ENCODE measurements around the gene TMEM147. TPM values are rescaled to one million over a fixed set of nuclear protein-coding genes. Genes with fewer than 3 reads are reported as not detected.

TMEM147 gene
- total RNA-seq, 4 donors from 2014 or later = 47.3 to 109 (median 91.6) TPM

DNA sequence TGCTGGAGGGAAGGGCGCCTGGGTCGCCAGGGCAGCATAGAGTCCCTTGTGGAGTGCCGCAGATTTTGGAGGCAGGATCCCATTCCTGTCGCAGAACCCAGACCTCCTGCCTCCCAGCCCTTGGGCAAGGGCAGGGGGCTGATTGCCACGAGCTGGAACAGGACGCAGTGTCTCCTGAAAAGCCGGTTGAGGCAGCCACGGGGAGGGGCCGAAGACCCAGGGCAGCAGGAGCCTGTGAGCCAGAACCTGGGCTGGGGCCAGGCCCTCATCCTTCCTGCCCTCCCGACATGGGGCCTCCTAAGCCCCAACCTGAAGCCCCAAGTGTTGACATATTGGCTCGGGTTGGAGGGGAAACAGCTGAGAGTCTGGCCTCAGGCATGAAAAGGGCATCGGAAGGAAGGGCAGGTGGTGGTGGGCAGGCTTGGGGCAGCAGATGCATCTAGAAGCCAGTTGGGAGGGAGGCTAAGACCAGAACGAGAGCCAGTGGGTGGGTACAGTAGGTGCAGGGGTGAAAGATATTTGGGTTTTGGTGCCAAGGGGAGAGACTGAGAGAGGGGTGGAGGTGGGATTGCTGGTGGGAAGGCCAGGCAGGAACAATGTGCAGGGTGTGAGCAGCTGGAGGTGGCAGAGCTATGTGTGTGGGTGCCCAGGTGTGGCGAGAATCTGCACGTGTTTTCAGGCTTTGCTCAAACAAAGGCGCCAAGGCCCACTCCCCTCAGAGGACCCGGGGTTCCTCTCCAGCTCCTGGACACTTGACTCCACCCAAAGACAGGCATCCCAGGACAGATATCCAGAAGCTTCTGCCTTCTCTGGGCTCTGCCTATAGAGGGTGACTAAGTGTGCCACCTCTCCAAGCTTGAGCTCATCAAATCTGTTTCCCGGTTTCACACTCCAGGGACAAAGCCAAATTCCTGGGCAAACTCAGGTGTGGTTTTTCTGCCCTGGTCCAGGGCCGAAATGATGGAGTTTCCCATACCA, 15.9 kb upstream of the TMEM147 start:
- Histone ChIP-seq H3K36me3 (no peaks in the 10 kb centered on the region), H3K9me3 (no peaks in the 10 kb centered on the region), H3K27me3 (peaks cover 0 to 100% (median 26%) of the 10 kb centered on the region in 4 donors), H3K4me1 (peaks cover 7 to 11% (median 9%) of the 10 kb centered on the region in 4 donors), H3K27ac (replicated peaks in 1 of 4) (no peak overlapping the region), H3K4me3 (no peak overlapping the region)
- TF ChIP-seq, protein P1, sequence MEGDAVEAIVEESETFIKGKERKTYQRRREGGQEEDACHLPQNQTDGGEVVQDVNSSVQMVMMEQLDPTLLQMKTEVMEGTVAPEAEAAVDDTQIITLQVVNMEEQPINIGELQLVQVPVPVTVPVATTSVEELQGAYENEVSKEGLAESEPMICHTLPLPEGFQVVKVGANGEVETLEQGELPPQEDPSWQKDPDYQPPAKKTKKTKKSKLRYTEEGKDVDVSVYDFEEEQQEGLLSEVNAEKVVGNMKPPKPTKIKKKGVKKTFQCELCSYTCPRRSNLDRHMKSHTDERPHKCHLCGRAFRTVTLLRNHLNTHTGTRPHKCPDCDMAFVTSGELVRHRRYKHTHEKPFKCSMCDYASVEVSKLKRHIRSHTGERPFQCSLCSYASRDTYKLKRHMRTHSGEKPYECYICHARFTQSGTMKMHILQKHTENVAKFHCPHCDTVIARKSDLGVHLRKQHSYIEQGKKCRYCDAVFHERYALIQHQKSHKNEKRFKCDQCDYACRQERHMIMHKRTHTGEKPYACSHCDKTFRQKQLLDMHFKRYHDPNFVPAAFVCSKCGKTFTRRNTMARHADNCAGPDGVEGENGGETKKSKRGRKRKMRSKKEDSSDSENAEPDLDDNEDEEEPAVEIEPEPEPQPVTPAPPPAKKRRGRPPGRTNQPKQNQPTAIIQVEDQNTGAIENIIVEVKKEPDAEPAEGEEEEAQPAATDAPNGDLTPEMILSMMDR (IDR thresholded peaks at IDR 0.05) = no peak
- no peak for TF ChIP-seq POLR2AphosphoS5 (IDR thresholded peaks at IDR 0.05)
- no peak for TF ChIP-seq POLR2A (IDR thresholded peaks at IDR 0.05; ENCODE audit: low read depth)
- TF ChIP-seq EP300 (IDR thresholded peaks at IDR 0.05) = no peak
- DNase-seq (ENCODE audit: extremely low spot score) = no peak
- intact Hi-C loops (cut with DNase I) = no loop called here
- 61% methylated on average over 11 of the region's 19 CpGs for WGBS

DNA sequence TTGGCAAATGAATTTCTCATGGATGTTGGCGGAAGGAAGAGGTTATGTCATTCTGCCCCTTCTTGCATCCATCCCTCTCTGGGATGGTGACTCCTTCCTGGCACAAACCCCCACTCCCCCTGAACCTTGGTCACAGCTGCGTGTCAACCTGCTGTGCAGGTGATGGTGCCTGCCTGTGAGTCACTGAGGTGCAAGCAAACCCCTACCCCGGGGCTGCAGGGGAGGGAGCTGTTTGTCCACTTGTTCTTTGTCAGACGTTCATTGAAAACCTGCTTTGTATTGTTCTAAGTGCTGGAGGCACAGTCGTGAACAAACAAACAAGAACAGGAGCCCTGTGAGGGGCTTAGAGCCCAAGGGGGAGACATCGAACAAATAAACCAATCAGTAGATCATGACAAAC, 14.1 kb upstream of the TMEM147 start:
- peaks cover 7 to 11% (median 9%) of the 10 kb centered on the region in 4 donors for H3K4me1 ChIP-seq
- no peak for DNase-seq (ENCODE audit: extremely low spot score)
- no peak for TF ChIP-seq POLR2AphosphoS5 (IDR thresholded peaks at IDR 0.05)
- TF ChIP-seq, protein P1 (IDR thresholded peaks at IDR 0.05) = no peak
- TF ChIP-seq EP300 (IDR thresholded peaks at IDR 0.05) = no peak
- TF ChIP-seq POLR2A (IDR thresholded peaks at IDR 0.05; ENCODE audit: low read depth) = no peak
- WGBS = 56% methylated on average over 6 of the region's 6 CpGs
- no peaks in the 10 kb centered on the region for H3K9me3 ChIP-seq
- H3K27me3 ChIP-seq = peaks cover 0 to 95% (median 26%) of the 10 kb centered on the region in 4 donors
- H3K27ac ChIP-seq (replicated peaks in 1 of 4) = no peak overlapping the region
- H3K36me3 ChIP-seq = no peaks in the 10 kb centered on the region
- intact Hi-C loops (cut with DNase I) = no loop called here
- H3K4me3 ChIP-seq = no peak overlapping the region

DNA sequence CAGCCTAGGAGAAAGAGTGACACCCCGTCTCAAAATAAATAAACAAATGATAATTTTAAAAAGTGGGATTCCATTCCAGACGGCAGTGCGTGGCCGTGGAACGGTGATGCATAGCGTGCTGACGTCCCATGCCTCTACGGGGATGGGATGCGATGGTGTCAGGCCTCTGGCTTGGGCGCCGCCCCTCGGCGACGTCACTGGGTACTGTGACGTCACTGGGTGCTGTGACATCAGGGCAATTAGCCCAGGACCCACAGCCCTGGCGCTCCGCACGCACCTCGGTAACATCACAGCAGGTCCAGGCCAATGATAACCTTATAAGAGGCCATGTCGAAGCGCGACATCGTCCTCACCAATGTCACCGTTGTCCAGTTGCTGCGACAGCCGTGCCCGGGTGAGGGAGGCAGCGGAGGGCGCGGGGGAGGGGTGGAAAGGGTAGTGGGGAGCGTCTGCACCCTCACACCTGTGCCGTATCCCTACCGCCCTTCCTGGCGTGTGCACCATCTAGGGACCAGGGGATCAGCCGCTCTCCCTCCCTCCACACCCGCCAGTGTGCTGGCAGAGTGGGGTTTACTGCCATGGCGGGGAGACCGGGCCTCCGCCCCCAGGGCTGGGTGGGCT, 12.1 kb upstream of the TMEM147 start, which contains the start of gene GAPDHS:
Gene GAPDHS, plus strand, starts transcription at position 256 of the 621 bp plus-strand sequence. Its CDS starts 72 bp downstream, at position 328.
- no peak within 1 kb of the TSS for H3K4me3 ChIP-seq
- intact Hi-C loops (cut with DNase I) = no loop called here
- no peak for DNase-seq (ENCODE audit: extremely low spot score)
- TF ChIP-seq, protein P1 (IDR thresholded peaks at IDR 0.05) = no peak
- TF ChIP-seq POLR2AphosphoS5 (IDR thresholded peaks at IDR 0.05) (no peak), POLR2A (IDR thresholded peaks at IDR 0.05; ENCODE audit: low read depth) (no peak), EP300 (IDR thresholded peaks at IDR 0.05) (no peak)
- peaks cover 7 to 11% (median 9%) of the 10 kb centered on the region in 4 donors for H3K4me1 ChIP-seq
- WGBS = 55% methylated on average over 22 of the region's 39 CpGs
- H3K27ac ChIP-seq (replicated peaks in 1 of 4) = no peak within 1 kb of the TSS
- no peaks in the 10 kb centered on the region for H3K36me3 ChIP-seq
- peaks cover 0 to 78% (median 26%) of the 10 kb centered on the region in 4 donors for H3K27me3 ChIP-seq
- H3K9me3 ChIP-seq = no peaks in the 10 kb centered on the region

DNA sequence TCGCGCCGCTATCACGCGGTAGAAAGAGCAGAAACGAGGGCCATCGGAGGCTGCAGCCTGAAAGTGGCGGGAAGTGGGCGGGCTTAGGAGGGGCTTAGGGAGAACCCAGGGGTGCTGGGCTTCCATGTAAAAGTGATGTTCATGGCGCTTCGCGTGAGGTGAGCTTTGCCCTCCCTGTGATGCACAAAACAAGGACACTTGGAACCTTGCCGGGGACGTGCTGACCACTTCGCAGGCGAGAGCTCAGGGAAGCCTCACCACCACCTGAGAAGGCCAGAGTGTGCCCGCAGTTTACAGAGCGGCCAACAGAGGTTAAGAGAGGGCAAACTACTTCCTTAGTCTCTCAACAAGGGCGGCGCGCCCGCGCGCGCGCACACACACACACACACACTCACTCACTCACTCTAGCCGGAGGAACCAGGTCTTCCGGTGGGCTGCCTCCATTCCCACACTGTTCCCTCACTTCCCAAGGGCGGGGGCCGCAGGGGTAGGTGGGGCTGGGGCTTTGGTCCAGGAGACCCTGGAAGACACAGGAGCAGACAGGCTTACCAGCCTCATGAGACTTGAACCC, 11.5 kb upstream of the TMEM147 start:
- Histone ChIP-seq H3K27ac (replicated peaks in 1 of 4) (no peak overlapping the region), H3K27me3 (peaks cover 0 to 72% (median 24%) of the 10 kb centered on the region in 4 donors), H3K36me3 (no peaks in the 10 kb centered on the region), H3K4me3 (no peak overlapping the region), H3K4me1 (peaks cover 7 to 11% (median 9%) of the 10 kb centered on the region in 4 donors), H3K9me3 (no peaks in the 10 kb centered on the region)
- WGBS = 0% methylated on average over 12 of the region's 30 CpGs
- intact Hi-C loops (cut with DNase I) = no loop called here
- no peak for DNase-seq (ENCODE audit: extremely low spot score)
- no peak for TF ChIP-seq EP300 (IDR thresholded peaks at IDR 0.05)
- TF ChIP-seq, protein P1 (IDR thresholded peaks at IDR 0.05) = no peak
- no peak for TF ChIP-seq POLR2A (IDR thresholded peaks at IDR 0.05; ENCODE audit: low read depth)
- no peak for TF ChIP-seq POLR2AphosphoS5 (IDR thresholded peaks at IDR 0.05)
